LNCaP clone FGC (cell line): Measurements from ENCODE around the gene RUNX1.

ENCODE experiments used
- DNase-seq: peaks from one replicate; pipeline ENCODE4 v3.0.0-alpha.2; 2011; ENCODE audit warnings: low read depth
- H3K4me3 ChIP-seq: 2 replicates; pipeline ENCODE4 v1.5.1; 2011; ENCODE audit warnings: mild to moderate bottlenecking, low read depth, low read length, control low read depth
- TF ChIP-seq, protein P1 (sequence below): IDR thresholded peaks from 2 replicates; pipeline ENCODE4 v1.5.1; 2012; ENCODE audit warnings: mild to moderate bottlenecking; ENCODE audit not compliant: control insufficient read depth, insufficient read depth; ENCODE audit errors: extremely low read depth

The RUNX1 gene

DNA sequence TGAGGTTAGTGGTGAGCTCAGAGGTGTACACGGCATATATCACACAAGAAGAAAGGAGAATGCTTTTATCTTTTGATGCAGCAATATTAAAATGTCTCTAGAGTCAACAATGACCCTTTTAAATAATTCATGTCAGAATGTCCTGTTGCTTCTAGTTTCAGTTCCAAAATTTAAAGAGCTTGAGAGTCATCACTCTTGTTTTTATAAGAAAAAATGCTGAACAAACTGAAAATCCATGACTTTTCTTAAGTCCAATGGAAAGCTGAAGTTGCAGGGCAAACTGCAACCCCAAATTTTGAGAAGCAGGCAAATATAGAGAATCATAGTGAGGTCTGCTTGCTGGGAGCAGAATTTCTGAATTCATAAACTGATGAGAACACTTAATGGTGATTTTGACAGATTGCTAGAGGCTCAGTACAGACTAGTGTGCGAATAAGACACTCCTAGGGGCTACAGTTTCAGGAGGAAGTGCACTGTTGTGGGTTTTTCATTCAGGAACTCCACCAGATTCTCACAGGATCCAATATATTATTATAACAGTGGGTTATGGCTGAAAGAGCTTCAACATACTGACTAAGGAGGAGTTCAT is 245.2 kb downstream of the RUNX1 start:
- no peak overlapping the region for H3K4me3 ChIP-seq
- DNase-seq = no peak
- TF ChIP-seq, protein P1, sequence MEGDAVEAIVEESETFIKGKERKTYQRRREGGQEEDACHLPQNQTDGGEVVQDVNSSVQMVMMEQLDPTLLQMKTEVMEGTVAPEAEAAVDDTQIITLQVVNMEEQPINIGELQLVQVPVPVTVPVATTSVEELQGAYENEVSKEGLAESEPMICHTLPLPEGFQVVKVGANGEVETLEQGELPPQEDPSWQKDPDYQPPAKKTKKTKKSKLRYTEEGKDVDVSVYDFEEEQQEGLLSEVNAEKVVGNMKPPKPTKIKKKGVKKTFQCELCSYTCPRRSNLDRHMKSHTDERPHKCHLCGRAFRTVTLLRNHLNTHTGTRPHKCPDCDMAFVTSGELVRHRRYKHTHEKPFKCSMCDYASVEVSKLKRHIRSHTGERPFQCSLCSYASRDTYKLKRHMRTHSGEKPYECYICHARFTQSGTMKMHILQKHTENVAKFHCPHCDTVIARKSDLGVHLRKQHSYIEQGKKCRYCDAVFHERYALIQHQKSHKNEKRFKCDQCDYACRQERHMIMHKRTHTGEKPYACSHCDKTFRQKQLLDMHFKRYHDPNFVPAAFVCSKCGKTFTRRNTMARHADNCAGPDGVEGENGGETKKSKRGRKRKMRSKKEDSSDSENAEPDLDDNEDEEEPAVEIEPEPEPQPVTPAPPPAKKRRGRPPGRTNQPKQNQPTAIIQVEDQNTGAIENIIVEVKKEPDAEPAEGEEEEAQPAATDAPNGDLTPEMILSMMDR = no peak

DNA sequence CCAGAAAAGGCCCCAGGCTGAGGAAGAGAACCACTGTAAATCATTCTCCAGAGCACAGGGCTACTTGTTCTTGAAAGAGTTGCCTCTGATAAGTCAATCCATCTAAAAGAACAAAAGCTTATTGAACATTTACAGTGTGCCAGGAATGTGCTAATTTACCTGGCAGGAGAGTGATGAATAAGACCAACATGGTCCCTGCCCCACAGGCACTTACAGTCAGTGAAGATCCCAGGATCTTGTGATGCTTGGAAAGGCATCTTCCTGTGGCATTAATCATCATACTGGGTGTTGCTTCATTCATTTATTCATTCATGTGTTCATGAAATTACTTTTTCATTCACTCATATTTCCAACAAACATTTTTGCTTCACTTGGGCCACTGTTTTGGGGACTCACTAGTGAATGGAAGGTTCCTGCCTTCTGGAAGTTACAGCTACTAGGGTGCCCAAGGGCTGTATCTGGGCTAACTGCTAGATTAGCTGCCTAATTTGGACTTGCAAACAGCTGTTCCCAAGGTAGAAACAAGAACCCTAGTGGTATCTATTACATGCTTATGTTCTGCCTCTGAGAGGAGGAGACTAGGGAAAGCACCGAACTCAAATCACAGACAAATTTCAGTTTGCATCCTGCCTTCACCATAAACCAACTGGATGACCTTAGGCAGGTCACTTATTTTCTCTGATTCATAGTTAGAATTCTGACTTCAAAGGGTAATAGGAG is 246.8 kb downstream of the RUNX1 start:
- H3K4me3 ChIP-seq = no peak overlapping the region
- no peak for DNase-seq
- TF ChIP-seq, protein P1 = no peak

DNA sequence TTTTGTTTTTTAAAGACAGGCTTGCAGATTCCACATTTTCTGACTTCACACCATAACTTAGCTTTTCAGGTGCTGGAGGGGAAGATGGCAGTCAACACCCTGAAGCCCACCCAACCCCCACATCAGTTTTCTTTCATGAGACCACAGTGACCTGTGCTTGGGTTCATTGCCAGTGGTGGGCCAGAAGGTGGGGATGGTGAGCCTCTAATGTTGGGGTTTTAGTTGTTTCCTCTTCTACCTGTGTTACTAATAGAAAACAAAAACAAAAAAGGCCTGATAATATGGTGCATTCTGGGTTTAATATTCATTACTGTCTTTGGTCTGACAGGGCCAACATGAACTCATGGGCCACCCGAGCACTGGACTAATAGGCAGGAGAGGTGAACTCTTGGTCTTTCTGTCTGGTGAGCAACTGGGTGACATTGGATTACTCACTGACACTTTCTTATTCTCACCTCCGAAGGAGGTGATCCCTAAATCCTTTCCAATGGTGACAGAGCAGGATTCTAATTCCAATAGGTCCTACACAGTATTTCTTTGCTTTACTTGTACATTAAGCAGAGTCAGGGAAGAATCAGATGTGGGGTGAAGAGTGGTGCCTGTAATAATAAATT is 247.5 kb downstream of the RUNX1 start:
- no peak overlapping the region for H3K4me3 ChIP-seq
- no peak for DNase-seq

DNA sequence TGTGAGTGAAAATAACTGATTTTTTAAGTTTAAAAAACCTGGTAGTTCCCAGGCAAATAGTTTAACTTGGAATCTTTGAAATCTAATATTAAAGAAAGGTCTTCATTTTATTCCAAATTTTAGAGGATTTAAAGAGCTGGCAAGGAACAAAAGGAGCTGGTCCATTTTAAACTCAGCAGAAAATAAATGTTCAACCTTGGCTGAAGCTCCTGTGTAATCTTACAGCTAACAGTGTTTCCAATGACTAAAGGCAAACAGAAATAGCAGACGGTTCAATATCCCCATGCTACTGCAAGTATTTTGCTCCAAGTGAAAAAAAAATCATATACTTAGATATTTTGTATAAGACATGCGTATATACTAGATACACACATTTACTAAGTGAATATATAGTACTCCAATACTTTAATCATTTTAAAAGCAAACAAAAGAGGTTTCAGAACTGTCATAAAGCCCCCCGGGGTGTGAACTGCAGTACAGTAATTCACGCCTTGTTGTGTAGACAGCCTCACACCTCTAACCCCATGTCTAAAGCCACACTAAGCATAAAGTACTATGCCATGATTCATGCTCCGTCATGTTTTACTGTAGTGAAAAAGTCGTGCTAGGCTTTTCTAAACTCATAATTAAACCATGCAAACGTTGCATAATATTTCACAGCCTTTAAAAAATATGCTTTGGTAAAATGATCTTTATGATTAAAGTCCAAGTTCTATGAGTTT is 248.1 kb downstream of the RUNX1 start:
- H3K4me3 ChIP-seq = no peak overlapping the region
- DNase-seq = no peak
- TF ChIP-seq, protein P1 = no peak

More for the DNA sequence above, 247.5 kb downstream of the RUNX1 start:
- TF ChIP-seq, protein P1 = no peak

DNA sequence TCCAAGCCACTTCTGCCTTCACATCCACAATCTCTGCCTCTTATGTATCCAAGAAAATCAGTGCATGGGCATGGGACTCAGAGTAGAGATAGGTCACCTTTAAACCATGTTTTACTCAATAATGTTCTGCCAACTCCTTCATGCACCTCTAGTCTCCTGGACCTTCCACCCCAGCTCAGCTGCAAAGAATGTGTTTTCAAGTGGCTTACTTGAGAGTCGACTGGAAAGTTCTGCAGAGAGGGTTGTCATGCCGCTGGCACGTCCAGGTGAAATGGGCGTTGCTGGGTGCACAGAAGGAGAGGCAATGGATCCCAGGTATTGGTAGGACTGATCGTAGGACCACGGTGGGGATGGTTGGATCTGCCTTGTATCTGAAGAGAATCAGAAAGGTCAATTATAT is 250.0 kb downstream of the RUNX1 start:
- TF ChIP-seq, protein P1 = no peak
- DNase-seq = no peak
- no peak overlapping the region for H3K4me3 ChIP-seq

DNA sequence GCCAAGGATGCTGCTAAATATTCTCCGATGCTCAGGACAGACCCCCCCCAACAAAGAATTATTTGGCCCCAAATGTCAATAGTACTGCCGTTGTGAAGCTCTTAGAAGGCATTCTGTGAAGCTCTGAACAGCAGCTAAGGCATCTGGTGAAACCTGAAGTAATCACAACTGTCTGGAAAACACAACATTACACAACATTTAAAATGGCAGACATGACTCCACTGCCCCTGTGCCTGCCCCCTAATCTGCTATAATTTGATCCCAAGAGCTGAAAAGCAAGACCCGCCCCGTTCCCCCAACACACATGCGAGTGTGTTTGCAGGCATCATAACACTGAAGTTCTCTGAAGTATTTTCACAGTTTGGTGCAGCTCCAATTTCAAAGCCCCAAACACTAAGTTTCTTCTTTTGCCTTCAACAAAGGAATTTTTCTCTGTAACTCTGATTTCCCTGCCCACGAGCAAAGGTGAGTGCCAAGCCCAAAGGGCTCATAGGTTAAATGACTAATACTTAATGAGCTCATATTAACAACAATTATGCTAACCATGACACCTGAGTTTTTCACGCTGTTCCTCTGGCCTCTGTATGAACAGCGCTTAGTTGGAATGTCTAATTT is 251.1 kb downstream of the RUNX1 start:
- H3K4me3 ChIP-seq = no peak overlapping the region
- TF ChIP-seq, protein P1 = no peak
- no peak for DNase-seq
